HL-60/S4 treated with retinoic acid at 250 ng/mL for 4 days and 3 days (cell line): ENCODE data around the gene FITM2.

ENCODE experiments used
- in situ Hi-C: fragments of 300-500 bp; cut with MboI; formaldehyde crosslinking; loops from 2 replicates; pipeline ENCODE4 v1.7.0; 2022; ENCODE audit warnings: low sequenced_read_pairs

The FITM2 gene

GRCh38 chr20:44284032-44284431 lies 27.0 kb downstream of the FITM2 start:
- in situ Hi-C loops, result no loop called here

- in situ Hi-C loops, result no loop called here
Measured at GRCh38 chr20:44282192-44282591, 28.8 kb downstream of the FITM2 start.

- in situ Hi-C loops, result no loop called here
Measured at GRCh38 chr20:44280387-44280786, 30.6 kb downstream of the FITM2 start.

- in situ Hi-C loops, result no loop called here
Measured at GRCh38 chr20:44279228-44279627, 31.8 kb downstream of the FITM2 start.

GRCh38 chr20:44274303-44275017 lies 36.5 kb downstream of the FITM2 start:
- in situ Hi-C loops, result no loop called here

GRCh38 chr20:44273231-44274215 lies 37.5 kb downstream of the FITM2 start:
- in situ Hi-C loops, result no loop called here

- in situ Hi-C loops, result no loop called here
Measured at GRCh38 chr20:44271915-44272663, 38.9 kb downstream of the FITM2 start.

- in situ Hi-C loops, result no loop called here
Measured at GRCh38 chr20:44268802-44269201, 42.2 kb downstream of the FITM2 start.

- in situ Hi-C loops, result no loop called here
Measured at GRCh38 chr20:44264287-44264686, 46.7 kb downstream of the FITM2 start.

- in situ Hi-C loops, result no loop called here
Measured at GRCh38 chr20:44258226-44258890, 52.6 kb downstream of the FITM2 start.

- in situ Hi-C loops, result no loop called here
Measured at GRCh38 chr20:44256961-44257360, 54.0 kb downstream of the FITM2 start.

GRCh38 chr20:44255942-44256341 lies 55.1 kb downstream of the FITM2 start:
- in situ Hi-C loops, result no loop called here

GRCh38 chr20:44254073-44254472 lies 56.9 kb downstream of the FITM2 start:
- in situ Hi-C loops, result no loop called here

- in situ Hi-C loops, result no loop called here
Measured at GRCh38 chr20:44253528-44253927, 57.5 kb downstream of the FITM2 start.
